HEK293 (cell line): ENCODE measurements around the gene SFMBT2.

ENCODE experiments used
- CTCF ChIA-PET: fragments of 350-600 bp; formaldehyde crosslinking; extraction: SDS; loops from one replicate; lab custom pipeline; 2021; ENCODE audit warnings: antibody characterized with exemption; lab: Yijun Ruan, JAX
- POLR2A ChIA-PET: fragments of 300-600 bp; formaldehyde crosslinking; extraction: SDS; loops from one replicate; lab custom pipeline; 2020; ENCODE audit warnings: antibody characterized with exemption, inconsistent platforms; lab: Yijun Ruan, JAX
- H3K27ac ChIP-seq: fragments of 200-500 bp; sonication (Bioruptor generic); 2 replicates; pipeline ENCODE4 v1.5.1; 2014; ENCODE audit warnings: low read depth, low read length, control low read depth, inconsistent platforms; ENCODE audit errors: extremely low read depth
- H3K36me3 ChIP-seq, 2 experiments: fragments of 200-500 bp in 1 of 2; sonication (Bioruptor generic) in 1 of 2; 1 replicate in 1 of 2; 2 replicates in 1 of 2; pipeline ENCODE4 v1.5.1; 2014 to 2017; ENCODE audit warnings: inconsistent platforms in 2 of 2, low read length in 2 of 2; ENCODE audit not compliant: control insufficient read depth in 2 of 2, insufficient read depth in 1 of 2
- H3K4me1 ChIP-seq: fragments of 200-500 bp; sonication (Bioruptor generic); 2 replicates; pipeline ENCODE4 v1.5.1; 2014; ENCODE audit warnings: mild to moderate bottlenecking, low read length, inconsistent platforms; ENCODE audit not compliant: control insufficient read depth, insufficient read depth
- H3K4me3 ChIP-seq: 2 replicates; pipeline ENCODE4 v1.5.1; 2011; ENCODE audit warnings: low read depth, mild to moderate bottlenecking, control low read depth, low read length, moderate library complexity
- H3K9me3 ChIP-seq: fragments of 200-500 bp; sonication (Bioruptor generic); 2 replicates; pipeline ENCODE4 v1.5.1; 2014; ENCODE audit warnings: low read depth, low read length, inconsistent platforms; ENCODE audit not compliant: control insufficient read depth, insufficient read depth
- EGR2 ChIP-seq: fragments of 450-650 bp; formaldehyde crosslinking; IDR thresholded peaks from 2 replicates; pipeline ENCODE4 v1.5.1; 2016; ENCODE audit warnings: low read depth, missing biosample characterization, missing genetic modification characterization
- KLF1 ChIP-seq: fragments of 450-650 bp; formaldehyde crosslinking; IDR thresholded peaks from 2 replicates; pipeline ENCODE4 v1.5.1; 2016; ENCODE audit warnings: missing biosample characterization, missing genetic modification characterization
- KLF10 ChIP-seq: fragments of 450-650 bp; IDR thresholded peaks from 2 replicates; pipeline ENCODE4 v1.5.1; 2018; ENCODE audit warnings: missing biosample characterization, mild to moderate bottlenecking, missing genetic modification characterization
- KLF9 ChIP-seq: fragments of 450-650 bp; formaldehyde crosslinking; IDR thresholded peaks from 2 replicates; pipeline ENCODE4 v1.5.1; 2016; ENCODE audit warnings: missing biosample characterization, missing genetic modification characterization, low read depth
- OVOL3 ChIP-seq: fragments of 450-650 bp; formaldehyde crosslinking; IDR thresholded peaks from 2 replicates; pipeline ENCODE4 v1.5.1; 2016; ENCODE audit warnings: missing biosample characterization, missing genetic modification characterization
- PATZ1 ChIP-seq: fragments of 450-650 bp; formaldehyde crosslinking; IDR thresholded peaks from 2 replicates; pipeline ENCODE4 v1.5.1; 2016; ENCODE audit warnings: missing biosample characterization, missing genetic modification characterization
- ZBTB10 ChIP-seq: fragments of 450-650 bp; formaldehyde crosslinking; IDR thresholded peaks from 2 replicates; pipeline ENCODE4 v1.5.1; 2016; ENCODE audit warnings: missing biosample characterization, missing genetic modification characterization
- ZBTB26 ChIP-seq: fragments of 450-650 bp; formaldehyde crosslinking; optimal IDR thresholded peaks from 2 replicates; pipeline ENCODE3; 2016; ENCODE audit warnings: missing biosample characterization, mild to moderate bottlenecking, missing genetic modification characterization
- ZFHX2 ChIP-seq: fragments of 450-650 bp; formaldehyde crosslinking; conservative IDR thresholded peaks from 2 replicates; pipeline ENCODE4 v1.5.1; 2016; ENCODE audit warnings: missing biosample characterization, missing genetic modification characterization
- ZNF146 ChIP-seq: fragments of 450-650 bp; formaldehyde crosslinking; IDR thresholded peaks from 2 replicates; pipeline ENCODE4 v1.5.1; 2016; ENCODE audit warnings: missing biosample characterization, missing genetic modification characterization
- ZNF148 ChIP-seq: fragments of 450-650 bp; formaldehyde crosslinking; IDR thresholded peaks from 2 replicates; pipeline ENCODE4 v1.5.0; 2017; ENCODE audit warnings: missing biosample characterization, missing genetic modification characterization, borderline replicate concordance
- ZNF18 ChIP-seq: fragments of 450-650 bp; formaldehyde crosslinking; IDR thresholded peaks from 2 replicates; pipeline ENCODE4 v1.5.1; 2016; ENCODE audit warnings: missing biosample characterization, missing genetic modification characterization
- ZNF248 ChIP-seq: fragments of 450-650 bp; formaldehyde crosslinking; IDR thresholded peaks from 2 replicates; pipeline ENCODE4 v1.5.1; 2017; ENCODE audit warnings: missing biosample characterization, missing genetic modification characterization
- ZNF37A ChIP-seq: fragments of 450-650 bp; IDR thresholded peaks from 2 replicates; pipeline ENCODE4 v1.5.1; 2018; ENCODE audit warnings: missing biosample characterization, missing genetic modification characterization
- ZNF449 ChIP-seq: fragments of 450-650 bp; formaldehyde crosslinking; IDR thresholded peaks from 2 replicates; pipeline ENCODE4 v1.5.1; 2017; ENCODE audit warnings: missing biosample characterization, mild to moderate bottlenecking, missing genetic modification characterization, moderate library complexity
- ZNF513 ChIP-seq: fragments of 450-650 bp; IDR thresholded peaks from 2 replicates; pipeline ENCODE4 v1.5.1; 2018; ENCODE audit warnings: missing biosample characterization, missing genetic modification characterization
- ZNF558 ChIP-seq: fragments of 450-650 bp; formaldehyde crosslinking; IDR thresholded peaks from 2 replicates; pipeline ENCODE4 v1.5.1; 2016; ENCODE audit warnings: missing biosample characterization, missing genetic modification characterization
- ZNF654 ChIP-seq: fragments of 450-650 bp; formaldehyde crosslinking; IDR thresholded peaks from 2 replicates; pipeline ENCODE4 v1.5.1; 2016; ENCODE audit warnings: low read depth, missing biosample characterization, missing genetic modification characterization

Gene SFMBT2

GRCh38 chr10:7378602-7379403 is 32.0 kb downstream of the SFMBT2 start (continued):
- TF ChIP-seq ZNF654 (tag by site-specific recombination) = no peak
- TF ChIP-seq ZNF18 (tag by site-specific recombination) = peak; percentile 82
- TF ChIP-seq ZNF148 = no peak
- TF ChIP-seq ZNF146 (tag by site-specific recombination) = no peak
- no peak for TF ChIP-seq ZNF513 (tag by site-specific recombination)
- TF ChIP-seq ZNF248 (tag by site-specific recombination) = no peak
- no peak for TF ChIP-seq ZNF558 (tag by site-specific recombination)
- peak; percentile 56; the same call in 1 of the 2 replicates for TF ChIP-seq KLF10
- no peak for TF ChIP-seq ZNF449
- TF ChIP-seq OVOL3 (tag by site-specific recombination) = no peak
- TF ChIP-seq ZBTB10 (tag by site-specific recombination) = no peak
- TF ChIP-seq ZBTB26 (tag by site-specific recombination) = no peak
- peak; percentile 94 for TF ChIP-seq KLF9

- peak; percentile 35; the same call in 1 of the 2 replicates for TF ChIP-seq KLF9
- peak; percentile 40; the same call in 1 of the 2 replicates for TF ChIP-seq PATZ1 (tag by site-specific recombination)
- TF ChIP-seq ZNF37A (tag by site-specific recombination) = no peak
- peak; percentile 90 for TF ChIP-seq KLF1 (tag by site-specific recombination)
- TF ChIP-seq ZFHX2 = peak; percentile 66
- peak; percentile 63 for TF ChIP-seq EGR2 (tag by site-specific recombination)
- Histone ChIP-seq H3K9me3 (no peaks in the 10 kb centered on the region), H3K36me3 (peaks cover 14 to 50% of the 10 kb centered on the region in 2 experiments; a peak in 2 of 3 replicates), H3K27ac (no peak overlapping the region), H3K4me1 (peaks cover 10% of the 10 kb centered on the region; the same call in 1 of the 2 replicates), H3K4me3 (no peak overlapping the region)
- CTCF ChIA-PET = no interaction called here
- POLR2A ChIA-PET = no interaction called here
These were observed 33.1 kb downstream of the SFMBT2 start for GRCh38 chr10:7377614-7378248.
